Caco-2 (cell line): ENCODE data around the gene ZAR1. TPM values are rescaled to one million over a fixed set of nuclear protein-coding genes. Genes with fewer than 3 reads are reported as not detected.
"Not testable (repeated sequence)": the region's sequence is repeated elsewhere in the genome, so short reads cannot be mapped to it uniquely, and the experiment has no call there.

ENCODE experiments used
- Bru-seq: library from RNA; stranded (reverse); fragments of 400-500 nt; gene quantifications from one replicate; lab custom pipeline; 2021; lab: Mats Ljungman, UMichigan
- BruChase-seq, 2 experiments: library from RNA; stranded (reverse); fragments of 400-500 nt; gene quantifications; one replicate each; lab custom pipeline; 2021; lab: Mats Ljungman, UMichigan
- BruUV-seq: library from RNA; stranded (reverse); fragments of 400-500 nt; replicated peaks from 2 replicates; lab custom pipeline; 2021; lab: Mats Ljungman, UMichigan
- CTCF ChIA-PET: fragments of 300-600 bp; sonication (Branson Sonifier 250); formaldehyde crosslinking; loops from one replicate; lab custom pipeline; 2022; ENCODE audit warnings: antibody characterized with exemption; lab: Charles Lee
- POLR2A ChIA-PET: fragments of 300-600 bp; sonication (Branson Sonifier 250); formaldehyde crosslinking; loops from one replicate; lab custom pipeline; 2022; ENCODE audit warnings: antibody characterized with exemption; lab: Charles Lee
- DNase-seq, 2 experiments: peaks; one replicate each; pipeline versions ENCODE4 v3.0.0 to v3.0.0-alpha.2; 2020 to 2022
- H3K27me3 ChIP-seq: replicated peaks from 2 replicates; pipeline ENCODE4 v1.6.0; 2011; ENCODE audit warnings: low read length; ENCODE audit not compliant: control insufficient read depth, insufficient read depth
- H3K36me3 ChIP-seq: 2 replicates; pipeline ENCODE4 v1.5.1; 2011; ENCODE audit warnings: low read length; ENCODE audit not compliant: control insufficient read depth, insufficient read depth
- H3K4me1 ChIP-seq: fragments of 250-450 bp; sonication (Bioruptor Pico); 2 replicates; pipeline ENCODE4 v1.5.1; 2020; ENCODE audit warnings: mild to moderate bottlenecking
- H3K4me3 ChIP-seq: 2 replicates; pipeline ENCODE4 v1.5.1; 2011; ENCODE audit warnings: low read depth, mild to moderate bottlenecking, control low read depth, low read length
- H3K9me3 ChIP-seq: fragments of 250-450 bp; sonication (Bioruptor Pico); 2 replicates; pipeline ENCODE4 v1.5.1; 2020; ENCODE audit warnings: mild to moderate bottlenecking, moderate library complexity
- H3K27ac Mint-ChIP-seq: one replicate; pipeline ENCODE4 v1.8.0; 2022; ENCODE audit warnings: mixed read lengths; ENCODE audit not compliant: unreplicated experiment
- H3K27me3 Mint-ChIP-seq: one replicate; pipeline ENCODE4 v1.8.0; 2022; ENCODE audit warnings: mixed read lengths; ENCODE audit not compliant: insufficient read depth, unreplicated experiment
- H3K36me3 Mint-ChIP-seq: one replicate; pipeline ENCODE4 v1.8.0; 2022; ENCODE audit warnings: mild to moderate bottlenecking, mixed read lengths; ENCODE audit not compliant: insufficient read depth, unreplicated experiment
- H3K4me1 Mint-ChIP-seq: one replicate; pipeline ENCODE4 v1.8.0; 2022; ENCODE audit warnings: low read depth, mixed read lengths; ENCODE audit not compliant: unreplicated experiment
- H3K4me3 Mint-ChIP-seq: one replicate; pipeline ENCODE4 v1.8.0; 2022; ENCODE audit warnings: mild to moderate bottlenecking, moderate library complexity, mixed read lengths; ENCODE audit not compliant: unreplicated experiment
- H3K9me3 Mint-ChIP-seq: one replicate; pipeline ENCODE4 v1.8.0; 2022; ENCODE audit warnings: mixed read lengths; ENCODE audit not compliant: unreplicated experiment
- intact Hi-C: fragments of 100-400 bp; cut with micrococcal nuclease; formaldehyde crosslinking; loops from one replicate; pipeline ENCODE4 v1.10.0; 2022; ENCODE audit not compliant: unreplicated experiment
- long read RNA-seq: library from polyadenylated mRNA; stranded (forward); transcript quantifications from one replicate; pipeline ENCODE4 v2.0.0, GENCODE V29; 2022
- total RNA-seq: library from RNA; stranded (reverse); gene quantifications from 2 replicates; pipeline ENCODE4 v1.2.3, GENCODE V29; 2022
- TF ChIP-seq, protein P1 (sequence below), 2 experiments: fragments of 200-600 bp in 1 of 2; IDR thresholded peaks; 1 replicate in 1 of 2; 2 replicates in 1 of 2; pipeline versions ENCODE4 v1.5.1 to v1.8.0; 2011 to 2022; ENCODE audit warnings: antibody characterized with exemption in 1 of 2, control low read depth in 1 of 2, inconsistent platforms in 1 of 2, low read depth in 1 of 2, low read length in 1 of 2, mild to moderate bottlenecking in 1 of 2, moderate library complexity in 1 of 2; ENCODE audit not compliant: insufficient read depth in 1 of 2, severe bottlenecking in 1 of 2, unreplicated experiment in 1 of 2

Gene ZAR1, protein sequence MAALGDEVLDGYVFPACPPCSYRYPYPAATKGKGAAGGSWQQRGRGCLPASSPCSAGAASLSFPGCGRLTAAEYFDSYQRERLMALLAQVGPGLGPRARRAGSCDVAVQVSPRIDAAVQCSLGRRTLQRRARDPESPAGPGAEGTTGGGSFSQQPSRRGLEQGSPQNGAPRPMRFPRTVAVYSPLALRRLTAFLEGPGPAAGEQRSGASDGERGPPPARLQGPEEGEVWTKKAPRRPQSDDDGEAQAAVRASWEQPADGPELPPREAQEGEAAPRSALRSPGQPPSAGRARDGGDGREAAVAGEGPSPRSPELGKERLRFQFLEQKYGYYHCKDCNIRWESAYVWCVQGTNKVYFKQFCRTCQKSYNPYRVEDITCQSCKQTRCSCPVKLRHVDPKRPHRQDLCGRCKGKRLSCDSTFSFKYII
- total RNA-seq (0.21 TPM in 1 of 2 replicates, not detected in the other), Bru-seq, nascent RNA (percentile 38 among the genes with signal in this experiment), BruChase-seq, experiment 1, labeled RNA remaining after a 2-hour chase (percentile 48 among the genes with signal in this experiment), BruChase-seq, experiment 2, labeled RNA remaining after a 6-hour chase (percentile 23 among the genes with signal in this experiment)
- long read RNA-seq, partial matches to known transcripts = 0 of 1 reads
- long read RNA-seq, other reads (novel, unspliced or antisense) = 1 of 1 reads

DNA sequence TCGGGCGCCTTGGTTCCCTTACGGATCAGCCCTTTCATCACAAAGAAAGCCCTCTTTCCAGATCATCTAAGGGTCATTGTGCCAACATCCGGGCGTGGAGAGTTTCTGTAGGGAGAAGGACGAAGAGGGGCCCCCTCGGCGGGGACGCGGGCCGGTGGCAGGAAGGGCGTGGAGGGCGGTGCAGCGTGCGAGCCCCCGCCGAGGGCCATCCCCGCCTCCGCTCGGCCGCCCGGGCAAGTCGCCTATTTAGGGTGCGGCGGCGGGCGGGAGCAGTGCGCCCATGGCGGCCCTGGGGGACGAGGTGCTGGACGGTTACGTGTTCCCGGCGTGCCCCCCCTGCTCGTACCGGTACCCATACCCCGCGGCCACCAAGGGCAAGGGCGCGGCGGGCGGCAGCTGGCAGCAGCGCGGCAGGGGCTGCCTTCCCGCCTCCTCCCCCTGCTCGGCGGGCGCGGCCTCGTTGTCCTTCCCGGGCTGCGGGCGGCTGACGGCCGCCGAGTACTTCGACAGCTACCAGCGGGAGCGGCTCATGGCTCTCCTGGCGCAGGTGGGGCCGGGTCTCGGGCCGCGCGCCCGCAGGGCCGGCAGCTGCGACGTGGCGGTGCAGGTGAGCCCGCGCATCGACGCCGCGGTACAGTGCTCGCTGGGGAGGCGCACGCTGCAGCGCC, at the start of gene ZAR1:
Gene ZAR1, plus strand, starts transcription at position 241 of the 668 bp plus-strand sequence. Its CDS starts 40 bp downstream, at position 281.
- Mint-ChIP-seq H3K9me3 (no peaks in the 10 kb centered on the region), H3K27me3 (no peaks in the 10 kb centered on the region), H3K4me1 (no peaks in the 10 kb centered on the region), H3K36me3 (no peaks in the 10 kb centered on the region), H3K27ac (no peak within 1 kb of the TSS), H3K4me3 (peak within 1 kb of the TSS; percentile 72)
- Histone ChIP-seq H3K27me3 (no peaks in the 10 kb centered on the region), H3K9me3 (no peaks in the 10 kb centered on the region), H3K4me1 (no peaks in the 10 kb centered on the region), H3K36me3 (no peaks in the 10 kb centered on the region), H3K4me3 (peak within 1 kb of the TSS; percentile 37)
- intact Hi-C loops = no loop called here
- ChIA-PET POLR2A (no interaction called here), CTCF (no interaction called here)
- TF ChIP-seq, protein P1, sequence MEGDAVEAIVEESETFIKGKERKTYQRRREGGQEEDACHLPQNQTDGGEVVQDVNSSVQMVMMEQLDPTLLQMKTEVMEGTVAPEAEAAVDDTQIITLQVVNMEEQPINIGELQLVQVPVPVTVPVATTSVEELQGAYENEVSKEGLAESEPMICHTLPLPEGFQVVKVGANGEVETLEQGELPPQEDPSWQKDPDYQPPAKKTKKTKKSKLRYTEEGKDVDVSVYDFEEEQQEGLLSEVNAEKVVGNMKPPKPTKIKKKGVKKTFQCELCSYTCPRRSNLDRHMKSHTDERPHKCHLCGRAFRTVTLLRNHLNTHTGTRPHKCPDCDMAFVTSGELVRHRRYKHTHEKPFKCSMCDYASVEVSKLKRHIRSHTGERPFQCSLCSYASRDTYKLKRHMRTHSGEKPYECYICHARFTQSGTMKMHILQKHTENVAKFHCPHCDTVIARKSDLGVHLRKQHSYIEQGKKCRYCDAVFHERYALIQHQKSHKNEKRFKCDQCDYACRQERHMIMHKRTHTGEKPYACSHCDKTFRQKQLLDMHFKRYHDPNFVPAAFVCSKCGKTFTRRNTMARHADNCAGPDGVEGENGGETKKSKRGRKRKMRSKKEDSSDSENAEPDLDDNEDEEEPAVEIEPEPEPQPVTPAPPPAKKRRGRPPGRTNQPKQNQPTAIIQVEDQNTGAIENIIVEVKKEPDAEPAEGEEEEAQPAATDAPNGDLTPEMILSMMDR (IDR thresholded peaks at IDR 0.05; ENCODE audit: insufficient read depth in 1 of 2, low read depth in 1 of 2, low read length in 1 of 2, severe bottlenecking in 1 of 2, unreplicated experiment in 1 of 2) = no peak
- no TSS peak for BruUV-seq
- DNase-seq = no peak

DNA sequence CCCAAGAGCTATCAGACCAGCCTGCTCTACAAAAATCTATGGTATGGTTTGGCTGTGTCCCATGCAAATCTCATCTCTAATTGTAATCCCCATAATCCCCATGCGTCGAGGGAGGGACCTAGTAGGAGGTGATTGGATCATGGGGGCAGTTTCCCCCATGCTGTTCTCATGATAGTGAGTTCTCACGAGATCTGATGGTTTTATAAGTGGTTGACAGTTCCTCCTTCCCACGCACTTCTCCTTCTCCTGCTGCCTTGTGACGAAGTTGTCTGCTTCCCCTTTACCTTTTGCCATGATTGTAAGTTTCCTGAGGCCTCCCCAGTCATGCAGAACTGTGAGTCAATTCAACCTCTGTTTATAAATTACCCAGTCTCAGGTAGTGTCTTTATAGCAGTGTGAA, 49.1 kb upstream of the ZAR1 start:
- POLR2A ChIA-PET, H3K4me1 Mint-ChIP-seq, DNase-seq, H3K4me3 Mint-ChIP-seq, H3K27me3 ChIP-seq, H3K4me3 ChIP-seq, H3K36me3 Mint-ChIP-seq, H3K4me1 ChIP-seq, H3K27me3 Mint-ChIP-seq, CTCF ChIA-PET, H3K27ac Mint-ChIP-seq, H3K9me3 ChIP-seq, H3K36me3 ChIP-seq, BruUV-seq, H3K9me3 Mint-ChIP-seq: not testable (repeated sequence)
- intact Hi-C loops = loop anchor here (10.0 kb wide), 1 partner anchor 64 kb away; no protein-coding TSS in a partner anchor

DNA sequence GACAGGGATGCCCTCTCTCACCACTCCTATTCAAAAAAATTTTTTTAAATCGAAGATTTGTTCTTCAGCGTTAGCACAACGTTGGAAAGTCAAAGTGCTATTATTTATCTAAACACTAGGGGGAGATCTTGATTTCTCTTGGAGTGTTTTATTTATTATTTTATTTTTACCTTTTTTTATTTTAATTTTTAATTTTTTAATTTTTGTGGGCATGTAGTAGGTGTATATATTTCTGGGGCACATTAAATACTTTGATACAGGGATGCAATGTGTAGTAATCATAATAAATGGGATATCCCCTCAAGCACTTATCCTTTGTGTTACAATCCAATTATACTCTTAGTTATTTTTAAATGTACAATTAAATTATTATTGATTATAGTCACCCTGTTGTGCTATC, 44.3 kb upstream of the ZAR1 start:
- Mint-ChIP-seq H3K27me3 (no peaks in the 10 kb centered on the region), H3K4me3 (no peak overlapping the region), H3K27ac (no peak overlapping the region), H3K9me3 (no peaks in the 10 kb centered on the region), H3K36me3 (no peaks in the 10 kb centered on the region), H3K4me1 (peaks cover 10% of the 10 kb centered on the region)
- ChIA-PET CTCF (interaction anchor here (1.7 kb wide), 1 partner anchor 15 kb away, joined by 4 read pairs; no protein-coding TSS in a partner anchor), POLR2A (no interaction called here)
- H3K4me3 ChIP-seq = no peak overlapping the region
- no peaks in the 10 kb centered on the region for H3K9me3 ChIP-seq
- no peaks in the 10 kb centered on the region for H3K36me3 ChIP-seq
- BruUV-seq = no TSS peak
- TF ChIP-seq, protein P1 (IDR thresholded peaks at IDR 0.05; ENCODE audit: insufficient read depth in 1 of 2, low read depth in 1 of 2, low read length in 1 of 2, severe bottlenecking in 1 of 2, unreplicated experiment in 1 of 2) = peak; percentile 33 to 58
- intact Hi-C loops = loop anchor here (10.0 kb wide), 1 partner anchor 59 kb away; no protein-coding TSS in a partner anchor
- no peaks in the 10 kb centered on the region for H3K27me3 ChIP-seq
- DNase-seq = no peak
- H3K4me1 ChIP-seq = peaks cover 9% of the 10 kb centered on the region
